ENCODE data around the gene SRPK2.
"Not testable (repeated sequence)": the region's sequence is repeated elsewhere in the genome, so short reads cannot be mapped to it uniquely, and the experiment has no call there.

DNA sequence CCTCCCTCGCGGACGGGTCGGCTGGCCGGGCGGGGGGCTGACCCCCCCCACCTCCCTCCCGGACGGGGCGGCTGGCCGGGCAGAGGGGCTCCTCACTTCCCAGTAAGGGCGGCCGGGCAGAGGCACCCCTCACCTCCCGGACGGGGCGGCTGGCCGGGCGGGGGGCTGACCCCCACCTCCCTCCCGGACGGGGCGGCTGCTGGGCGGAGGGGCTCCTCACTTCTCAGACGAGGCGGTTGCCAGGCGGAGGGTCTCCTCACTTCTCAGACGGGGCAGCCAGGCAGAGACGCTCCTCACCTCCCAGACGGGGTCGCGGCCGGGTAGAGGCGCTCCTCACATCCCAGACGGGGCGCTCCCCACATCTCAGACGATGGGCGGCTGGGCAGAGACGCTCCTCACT lies 22.1 kb upstream of the SRPK2 start:
- TF ChIP-seq, protein P1, sequence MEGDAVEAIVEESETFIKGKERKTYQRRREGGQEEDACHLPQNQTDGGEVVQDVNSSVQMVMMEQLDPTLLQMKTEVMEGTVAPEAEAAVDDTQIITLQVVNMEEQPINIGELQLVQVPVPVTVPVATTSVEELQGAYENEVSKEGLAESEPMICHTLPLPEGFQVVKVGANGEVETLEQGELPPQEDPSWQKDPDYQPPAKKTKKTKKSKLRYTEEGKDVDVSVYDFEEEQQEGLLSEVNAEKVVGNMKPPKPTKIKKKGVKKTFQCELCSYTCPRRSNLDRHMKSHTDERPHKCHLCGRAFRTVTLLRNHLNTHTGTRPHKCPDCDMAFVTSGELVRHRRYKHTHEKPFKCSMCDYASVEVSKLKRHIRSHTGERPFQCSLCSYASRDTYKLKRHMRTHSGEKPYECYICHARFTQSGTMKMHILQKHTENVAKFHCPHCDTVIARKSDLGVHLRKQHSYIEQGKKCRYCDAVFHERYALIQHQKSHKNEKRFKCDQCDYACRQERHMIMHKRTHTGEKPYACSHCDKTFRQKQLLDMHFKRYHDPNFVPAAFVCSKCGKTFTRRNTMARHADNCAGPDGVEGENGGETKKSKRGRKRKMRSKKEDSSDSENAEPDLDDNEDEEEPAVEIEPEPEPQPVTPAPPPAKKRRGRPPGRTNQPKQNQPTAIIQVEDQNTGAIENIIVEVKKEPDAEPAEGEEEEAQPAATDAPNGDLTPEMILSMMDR (IDR thresholded peaks at IDR 0.05), result not testable (repeated sequence)
- not testable (repeated sequence) for TF ChIP-seq EZH2 (IDR thresholded peaks at IDR 0.05; ENCODE audit: borderline replicate concordance, insufficient read depth, low read depth, low read length, poor library complexity, severe bottlenecking)
